ENCODE data around the gene DMPK.

GRCh38 chr19:45764945-45765701 lies 17.2 kb downstream of the DMPK start:
- TF ChIP-seq REST (IDR thresholded peaks at IDR 0.05; ENCODE audit: insufficient replicate concordance, low read depth) (no peak), CTCF (IDR thresholded peaks at IDR 0.05; ENCODE audit: insufficient read depth, low read length) (no peak), POLR2AphosphoS5 (IDR thresholded peaks at IDR 0.05; ENCODE audit: low read depth) (no peak), GABPA (IDR thresholded peaks at IDR 0.05; ENCODE audit: low read depth) (no peak), SPI1 (IDR thresholded peaks at IDR 0.05; ENCODE audit: borderline replicate concordance, low read depth) (no peak)
